HCEC 1CT (cell line): ENCODE data around the gene TVP23C.
"Not testable (repeated sequence)": the region's sequence is repeated elsewhere in the genome, so short reads cannot be mapped to it uniquely, and the experiment has no call there.

ENCODE experiments used
- DNase-seq: peaks from one replicate; pipeline ENCODE4 v3.0.0-alpha.2; 2017

TVP23C gene

DNA sequence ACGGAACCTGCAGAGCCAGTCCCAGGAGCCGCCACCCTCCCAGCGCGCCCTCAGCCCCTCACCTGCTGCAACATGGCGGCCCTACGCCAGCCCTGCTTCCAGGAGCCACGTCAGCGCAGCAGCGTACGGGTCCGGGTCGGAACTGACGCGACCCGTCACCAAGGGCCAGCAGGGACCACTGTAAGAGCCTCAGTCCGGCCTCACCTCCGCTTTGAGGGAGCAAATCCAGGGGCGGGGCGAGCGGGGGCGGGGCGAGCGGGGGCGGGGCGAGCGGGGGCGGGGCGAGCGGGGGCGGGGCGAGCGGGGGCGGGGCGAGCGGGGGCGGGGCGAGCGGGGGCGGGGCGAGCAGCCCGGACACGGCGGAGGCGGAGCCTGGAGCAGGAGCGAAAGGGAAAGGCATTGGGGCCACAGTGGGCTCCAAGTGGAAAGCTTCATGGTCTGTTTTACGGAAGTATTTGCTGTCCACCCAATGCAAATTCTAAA lies at the start of gene TVP23C:
TSS of gene TVP23C (minus strand) at position 109 of the 483 bp plus-strand sequence. CDS start at position 74, 35 bp downstream.
- peak; percentile 66 for DNase-seq

GRCh38 chr17:15592960-15593359 lies 29.7 kb upstream of the TVP23C start:
- DNase-seq: not testable (repeated sequence)

DNA sequence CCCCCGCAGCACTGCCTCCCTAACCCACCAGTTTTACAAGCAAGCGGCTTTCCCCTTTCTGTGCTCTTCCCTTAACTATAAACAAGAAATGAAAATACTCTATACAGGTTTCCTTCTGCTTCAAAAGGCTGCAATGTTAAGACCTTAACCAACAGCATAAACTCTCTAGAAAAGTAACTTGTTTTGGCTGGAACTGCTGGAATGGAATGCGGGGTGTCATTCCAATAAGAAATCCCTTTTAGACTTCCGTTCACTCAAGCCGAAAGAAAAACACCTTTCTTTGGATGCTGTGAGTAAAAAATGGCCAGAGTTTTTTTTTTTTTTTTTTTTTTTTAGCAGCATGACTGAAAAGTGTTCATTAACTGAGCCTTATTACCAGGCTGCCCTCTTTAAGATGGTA lies 28.7 kb upstream of the TVP23C start:
- DNase-seq: not testable (repeated sequence)

GRCh38 chr17:15590844-15591243 lies 27.6 kb upstream of the TVP23C start:
- DNase-seq: not testable (repeated sequence)

GRCh38 chr17:15589544-15590536 lies 26.6 kb upstream of the TVP23C start:
- not testable (repeated sequence) for DNase-seq

GRCh38 chr17:15588017-15588416 lies 24.7 kb upstream of the TVP23C start:
- DNase-seq: not testable (repeated sequence)

GRCh38 chr17:15583313-15583712 lies 20.0 kb upstream of the TVP23C start:
- DNase-seq: not testable (repeated sequence)

- not testable (repeated sequence) for DNase-seq
Measured at GRCh38 chr17:15581462-15581861, 18.2 kb upstream of the TVP23C start.

GRCh38 chr17:15576848-15577247 lies 13.6 kb upstream of the TVP23C start:
- not testable (repeated sequence) for DNase-seq

GRCh38 chr17:15574660-15575059 lies 11.4 kb upstream of the TVP23C start:
- not testable (repeated sequence) for DNase-seq

GRCh38 chr17:15573870-15574269 lies 10.6 kb upstream of the TVP23C start:
- not testable (repeated sequence) for DNase-seq

DNA sequence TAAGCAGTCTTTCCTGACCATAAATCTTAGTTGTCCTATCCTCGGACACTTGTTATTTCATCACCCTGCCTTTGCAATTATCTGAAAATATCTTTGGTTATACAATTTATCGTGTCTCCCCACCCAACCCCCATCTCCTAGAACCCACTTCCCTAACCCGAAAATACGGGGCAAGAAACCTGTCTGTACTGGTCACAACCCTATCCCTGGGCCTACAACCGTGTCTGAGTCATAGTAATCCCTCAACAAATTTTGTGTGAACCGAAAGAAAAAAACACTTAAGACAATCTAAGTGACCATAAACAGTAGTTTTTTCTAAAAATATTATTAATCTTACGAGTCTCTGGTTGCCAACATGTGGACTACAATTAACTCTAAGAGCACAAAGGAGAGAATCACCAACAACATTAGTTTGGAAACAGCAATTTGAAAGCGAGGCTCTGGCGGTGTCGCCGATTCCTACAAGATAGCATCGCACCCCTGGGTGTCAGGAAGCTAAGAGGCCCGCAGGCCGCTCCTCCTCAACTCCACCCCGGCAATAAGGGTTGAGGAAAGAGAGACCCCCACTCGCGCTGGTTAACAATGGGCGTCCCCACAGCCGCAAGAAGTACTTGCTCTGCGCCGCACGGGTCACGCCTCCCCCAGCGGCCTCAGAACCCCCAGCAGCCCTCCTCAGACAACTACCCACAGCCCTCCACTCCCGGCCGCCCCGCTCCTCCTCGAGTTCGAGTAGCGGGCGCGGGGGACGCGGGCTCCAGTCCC lies 489 bp downstream of the TVP23C start:
- not testable (repeated sequence) for DNase-seq

DNA sequence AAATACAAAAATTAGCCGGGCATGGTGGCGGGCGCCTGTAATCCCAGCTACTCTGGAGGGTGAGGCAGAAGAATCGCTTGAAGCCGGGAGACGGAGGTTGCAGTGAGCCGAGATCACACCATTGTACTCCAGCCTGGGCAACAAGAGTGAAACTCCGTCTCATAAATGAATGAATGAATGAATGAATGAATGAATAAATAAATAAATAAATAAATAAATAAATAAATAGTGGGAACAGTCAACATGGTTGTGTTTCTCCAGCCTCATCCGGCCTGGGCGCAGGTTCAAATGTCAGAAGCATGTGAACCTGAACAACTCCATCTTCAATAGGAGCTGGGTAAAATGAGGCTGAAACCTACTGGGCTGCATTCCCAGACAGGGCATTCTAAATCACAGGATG lies 1.8 kb downstream of the TVP23C start:
- not testable (repeated sequence) for DNase-seq

GRCh38 chr17:15558403-15559105 lies 4.7 kb downstream of the TVP23C start:
- not testable (repeated sequence) for DNase-seq

DNA sequence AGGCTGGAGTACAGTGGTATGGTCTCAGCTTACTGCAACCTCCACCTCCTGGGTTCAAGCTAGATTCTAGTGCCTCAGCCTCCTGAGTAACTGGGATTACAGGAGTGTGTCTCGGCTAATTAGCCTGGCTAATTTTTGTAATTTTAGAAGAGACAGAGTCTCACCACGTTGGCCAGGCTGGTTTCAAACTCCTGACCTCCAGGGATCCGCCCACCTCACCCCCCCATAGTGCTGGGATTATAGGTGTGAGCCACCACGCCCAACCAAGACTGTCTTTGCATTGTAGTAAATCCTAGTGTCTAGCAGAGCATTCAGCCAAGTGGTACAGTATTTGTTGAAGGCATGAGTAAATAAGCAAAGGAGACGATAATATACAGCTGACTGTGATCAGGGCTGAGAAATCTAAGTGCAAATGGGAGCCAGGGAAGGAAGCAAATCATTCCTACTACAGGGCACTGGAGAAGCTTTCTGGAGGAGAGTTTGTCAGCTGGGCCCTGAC lies 5.9 kb downstream of the TVP23C start:
- not testable (repeated sequence) for DNase-seq

GRCh38 chr17:15552932-15553331 lies 10.4 kb downstream of the TVP23C start:
- DNase-seq: not testable (repeated sequence)

DNA sequence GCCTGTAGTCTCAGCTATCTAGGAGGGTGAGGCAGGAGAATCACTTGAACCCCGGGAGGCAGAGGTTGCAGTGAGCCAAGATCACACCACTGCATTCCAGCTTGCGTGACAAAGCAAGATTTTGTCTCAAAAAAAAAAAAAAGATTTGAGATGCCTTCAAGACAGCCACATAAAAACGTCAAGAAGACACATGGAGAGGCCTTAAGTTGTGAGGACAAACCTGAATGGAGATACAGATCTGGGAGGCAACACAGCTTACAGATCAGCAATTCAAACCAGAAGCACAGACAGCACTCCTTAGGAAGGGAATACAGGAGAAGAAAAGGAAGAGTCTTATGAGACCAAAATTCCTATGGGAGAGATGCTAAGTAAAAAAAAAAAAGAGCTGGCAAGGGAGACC lies 13.7 kb downstream of the TVP23C start:
- not testable (repeated sequence) for DNase-seq

DNA sequence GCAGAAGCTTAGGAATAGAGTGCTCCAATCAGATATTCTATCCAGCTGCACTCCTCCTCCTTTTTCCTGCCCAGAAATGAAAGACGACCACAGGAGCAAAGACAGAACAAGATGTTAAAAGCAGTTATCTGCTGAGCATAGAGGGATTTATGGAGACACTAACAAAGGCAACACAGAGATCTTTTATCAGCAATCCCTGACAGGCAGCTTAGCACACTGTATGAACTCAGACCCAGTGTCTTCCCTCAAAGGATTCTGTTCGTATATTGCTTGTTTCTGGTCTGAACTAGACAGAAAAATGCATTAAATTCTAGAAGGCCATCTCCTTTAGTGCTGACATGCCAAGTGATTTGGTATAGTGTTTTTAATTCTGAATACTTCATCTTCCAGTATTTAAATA lies 16.7 kb downstream of the TVP23C start:
- DNase-seq: not testable (repeated sequence)

GRCh38 chr17:15540371-15541219 lies 22.7 kb downstream of the TVP23C start:
- not testable (repeated sequence) for DNase-seq

DNA sequence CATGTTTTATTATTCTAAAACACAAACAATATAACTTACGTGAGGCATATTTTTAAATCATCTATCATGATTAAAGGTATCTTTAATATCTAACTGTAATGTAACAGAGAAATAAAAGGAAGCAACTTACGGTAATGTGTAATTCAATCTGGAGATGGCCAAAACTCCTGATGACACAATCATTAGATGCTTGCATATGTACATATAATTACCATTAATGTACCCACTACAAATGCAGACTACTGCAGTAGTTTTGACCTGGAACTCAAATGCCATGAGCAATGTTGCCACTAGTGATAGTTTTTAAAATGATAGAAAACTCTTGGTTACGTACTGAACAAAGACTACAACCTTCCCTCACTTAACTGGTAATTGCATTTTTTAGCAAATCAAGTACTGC lies 30.2 kb downstream of the TVP23C start:
- not testable (repeated sequence) for DNase-seq
